Ishikawa (cell line): ENCODE data around the gene TSPO2.

ENCODE experiments used
- EGR1 ChIP-seq: IDR thresholded peaks from 2 replicates; pipeline ENCODE4 v1.6.1; 2012
- EP300 ChIP-seq: IDR thresholded peaks from 2 replicates; pipeline ENCODE4 v1.6.1; 2012; ENCODE audit warnings: borderline replicate concordance
- MAX ChIP-seq: IDR thresholded peaks from 2 replicates; pipeline ENCODE4 v1.6.1; 2012
- NFIC ChIP-seq: IDR thresholded peaks from 2 replicates; pipeline ENCODE4 v1.6.1; 2012
- RAD21 ChIP-seq: IDR thresholded peaks from 2 replicates; pipeline ENCODE4 v1.6.1; 2012; ENCODE audit warnings: low read depth
- REST ChIP-seq: IDR thresholded peaks from 2 replicates; pipeline ENCODE4 v1.6.1; 2012; ENCODE audit warnings: low read depth, mild to moderate bottlenecking
- USF1 ChIP-seq: IDR thresholded peaks from 2 replicates; pipeline ENCODE4 v1.6.1; 2012
- YY1 ChIP-seq: IDR thresholded peaks from 2 replicates; pipeline ENCODE4 v1.6.1; 2012; ENCODE audit warnings: low read depth
- ZBTB7A ChIP-seq: IDR thresholded peaks from 2 replicates; pipeline ENCODE4 v1.6.1; 2012; ENCODE audit warnings: low read depth

GRCh38 chr6:41000248-41000647 is 42.0 kb upstream of the TSPO2 start:
- no peak for TF ChIP-seq RAD21
- TF ChIP-seq YY1, result no peak
- TF ChIP-seq MAX, result no peak
- TF ChIP-seq ZBTB7A, result no peak
- TF ChIP-seq EGR1, result no peak
- TF ChIP-seq REST, result no peak
- TF ChIP-seq EP300, result no peak
- no peak for TF ChIP-seq NFIC
- TF ChIP-seq USF1, result no peak
